Naive B cell (primary cell): Measurements from ENCODE around the gene STK11IP. TPM values are rescaled to one million over a fixed set of nuclear protein-coding genes. Genes with fewer than 3 reads are reported as not detected.

Source experiments
- ATAC-seq, 2 donors: fragments of 150-1000 bp; cut with Tn5 transposase; 2 replicates each; pipeline ENCODE4 v1.10.0; 2021; ENCODE audit warnings: low read depth in 2 of 2, mild to moderate bottlenecking in 2 of 2, moderate library complexity in 2 of 2
- DNase-seq: peaks from one replicate; pipeline ENCODE4 v3.0.0; 2022
- H3K27ac Mint-ChIP-seq, 6 donors: one replicate each; pipeline ENCODE4 v1.8.0; 2020 to 2022; ENCODE audit warnings: mild to moderate bottlenecking in 6 of 6, mixed read lengths in 6 of 6, moderate library complexity in 5 of 6, inconsistent platforms in 2 of 6
- H3K27me3 Mint-ChIP-seq, 3 donors: one replicate each; pipeline ENCODE4 v1.8.0; 2021 to 2022; ENCODE audit warnings: mixed read lengths in 3 of 3, mild to moderate bottlenecking in 1 of 3
- H3K36me3 Mint-ChIP-seq, 2 donors: one replicate each; pipeline ENCODE4 v1.8.0; 2020 to 2022; ENCODE audit warnings: mixed read lengths in 2 of 2, inconsistent platforms in 1 of 2, mild to moderate bottlenecking in 1 of 2
- H3K4me1 Mint-ChIP-seq, 3 donors: one replicate each; pipeline ENCODE4 v1.8.0; 2020 to 2022; ENCODE audit warnings: mixed read lengths in 3 of 3, inconsistent platforms in 1 of 3, mild to moderate bottlenecking in 1 of 3, moderate library complexity in 1 of 3
- H3K4me3 Mint-ChIP-seq, 8 donors: one replicate each; pipeline ENCODE4 v1.8.0; 2020 to 2022; ENCODE audit warnings: mild to moderate bottlenecking in 8 of 8, mixed read lengths in 8 of 8, moderate library complexity in 8 of 8, inconsistent platforms in 2 of 8
- H3K9me3 Mint-ChIP-seq, 7 donors: one replicate each; pipeline ENCODE4 v1.8.0; 2020 to 2022; ENCODE audit warnings: mixed read lengths in 7 of 7, mild to moderate bottlenecking in 5 of 7, inconsistent platforms in 2 of 7, moderate library complexity in 1 of 7
- polyA plus RNA-seq, 6 donors: library from polyadenylated mRNA; unstranded; fragments of 300-500 nt; fragmentation: Illumina TruSeq; gene quantifications; one replicate each; pipeline ENCODE4 v1.2.3, GENCODE V29; 2021; ENCODE audit warnings: low read depth in 6 of 6

The STK11IP gene
- polyA plus RNA-seq, 6 donors from 2014 or later = 11.5 to 16.0 (median 13.5) TPM

- DNase-seq (no peak), ATAC-seq (no peak)
- Mint-ChIP-seq H3K36me3 (no peaks in the 10 kb centered on the region), H3K27ac (no peak overlapping the region), H3K27me3 (peaks cover 29 to 74% (median 73%) of the 10 kb centered on the region in 3 donors), H3K9me3 (peaks cover 0 to 2% (median 0%) of the 10 kb centered on the region in 7 donors), H3K4me1 (peaks cover 5 to 7% (median 7%) of the 10 kb centered on the region in 3 donors), H3K4me3 (no peak overlapping the region)
Measured at GRCh38 chr2:219567791-219568361, 29.8 kb upstream of the STK11IP start.

GRCh38 chr2:219569041-219569440 lies 28.6 kb upstream of the STK11IP start:
- Mint-ChIP-seq H3K4me1 (peaks cover 5 to 7% (median 7%) of the 10 kb centered on the region in 3 donors), H3K4me3 (peak overlapping the region in 2 of 8 donors; percentile 30 to 66), H3K9me3 (peaks cover 0 to 2% (median 0%) of the 10 kb centered on the region in 7 donors), H3K27me3 (peaks cover 32 to 72% (median 70%) of the 10 kb centered on the region in 3 donors), H3K36me3 (no peaks in the 10 kb centered on the region), H3K27ac (no peak overlapping the region)
- DNase-seq = no peak
- ATAC-seq = no peak

- Mint-ChIP-seq H3K36me3 (no peaks in the 10 kb centered on the region), H3K9me3 (peaks cover 0 to 2% (median 0%) of the 10 kb centered on the region in 7 donors)
Measured at GRCh38 chr2:219569635-219570034, 28.0 kb upstream of the STK11IP start.

DNA sequence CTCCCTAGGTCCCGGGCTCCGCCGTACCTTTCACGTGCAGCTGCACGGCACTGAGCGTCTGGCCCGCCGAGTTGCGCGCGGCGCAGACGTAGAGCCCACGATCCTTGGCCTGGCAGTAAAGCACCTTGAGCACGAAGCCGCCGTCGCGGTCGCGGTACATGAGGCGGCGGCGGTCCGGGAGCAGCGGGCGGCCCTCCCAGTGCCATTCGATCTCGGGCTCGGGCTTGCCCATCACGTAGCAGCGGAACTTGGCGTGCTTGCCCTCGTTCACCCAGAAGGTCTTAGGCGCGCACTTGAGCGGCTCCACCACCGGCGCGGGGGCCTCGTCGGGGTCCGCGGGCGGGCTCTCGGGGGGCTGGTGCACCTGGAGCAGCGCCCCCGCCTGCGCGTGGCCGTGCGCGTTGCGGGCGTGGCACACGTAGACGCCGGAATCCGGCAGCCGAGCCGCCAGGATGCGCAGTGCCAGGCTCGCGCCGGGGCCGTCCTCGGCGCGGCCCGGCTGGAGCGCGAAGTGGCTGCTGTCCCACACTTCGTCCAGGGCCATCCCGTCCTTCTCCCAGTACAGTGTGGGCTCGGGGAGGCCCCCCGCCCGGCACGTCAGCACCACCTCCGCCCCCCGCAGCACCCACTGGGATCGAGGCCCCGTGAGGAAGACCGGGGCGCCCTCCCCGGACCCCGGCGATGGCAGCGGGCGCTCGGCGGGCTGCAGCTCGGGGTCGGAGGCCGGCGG lies 27.3 kb upstream of the STK11IP start:
- H3K27me3 Mint-ChIP-seq = peaks cover 29 to 76% (median 70%) of the 10 kb centered on the region in 3 donors
- H3K4me3 Mint-ChIP-seq = peak overlapping the region in 6 of 8 donors; percentile 44 to 82 (median 65)
- H3K27ac Mint-ChIP-seq = no peak overlapping the region
- DNase-seq (no peak), ATAC-seq (peak in 1 of 2 donors; percentile 25)
- peaks cover 5 to 7% (median 7%) of the 10 kb centered on the region in 3 donors for H3K4me1 Mint-ChIP-seq
- H3K9me3 Mint-ChIP-seq = peaks cover 0 to 2% (median 0%) of the 10 kb centered on the region in 7 donors
- no peaks in the 10 kb centered on the region for H3K36me3 Mint-ChIP-seq

More at GRCh38 chr2:219569635-219570034, 28.0 kb upstream of the STK11IP start:
- Mint-ChIP-seq H3K27ac (peak overlapping the region in 1 of 6 donors; percentile 50), H3K27me3 (peaks cover 27 to 69% (median 65%) of the 10 kb centered on the region in 3 donors), H3K4me3 (peak overlapping the region in 5 of 8 donors; percentile 35 to 66 (median 64)), H3K4me1 (peaks cover 5 to 7% (median 7%) of the 10 kb centered on the region in 3 donors)
- DNase-seq (no peak), ATAC-seq (no peak)

DNA sequence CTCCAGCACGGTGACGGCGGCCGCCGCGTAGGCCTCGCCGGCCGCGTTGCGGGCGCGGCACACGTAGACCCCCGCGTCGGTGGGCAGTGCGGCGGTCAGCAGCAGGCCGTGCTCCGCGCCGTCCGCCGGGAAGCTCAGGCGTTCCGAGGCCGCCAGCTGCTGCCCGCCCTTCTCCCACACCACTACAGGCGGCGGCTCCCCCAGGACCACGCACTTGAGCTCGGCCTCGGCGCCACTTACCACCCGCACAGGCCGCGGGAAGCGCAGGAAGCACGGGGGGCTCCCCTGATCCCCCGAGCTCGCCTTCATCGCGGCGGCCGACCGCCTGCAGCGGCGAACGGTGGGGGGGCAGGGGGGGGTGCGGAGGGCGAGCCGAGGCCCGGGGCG lies 26.7 kb upstream of the STK11IP start:
- no peak for DNase-seq
- peaks cover 32 to 78% (median 74%) of the 10 kb centered on the region in 3 donors for H3K27me3 Mint-ChIP-seq
- peak; percentile 10 to 20 for ATAC-seq
- peaks cover 0 to 2% (median 0%) of the 10 kb centered on the region in 7 donors for H3K9me3 Mint-ChIP-seq
- peak overlapping the region in 1 of 8 donors; percentile 50 for H3K4me3 Mint-ChIP-seq
- peaks cover 5 to 7% (median 7%) of the 10 kb centered on the region in 3 donors for H3K4me1 Mint-ChIP-seq
- no peaks in the 10 kb centered on the region for H3K36me3 Mint-ChIP-seq
- no peak overlapping the region for H3K27ac Mint-ChIP-seq

GRCh38 chr2:219571311-219572236 lies 26.1 kb upstream of the STK11IP start, which contains the start of gene OBSL1:
TSS of gene OBSL1 (minus strand) at chr2:219571539. CDS start at chr2:219571232, 307 bp downstream.
- ATAC-seq = peak; percentile 14 to 36
- Mint-ChIP-seq H3K27me3 (peaks cover 37 to 78% (median 74%) of the 10 kb centered on the region in 3 donors), H3K27ac (no peak within 1 kb of the TSS), H3K36me3 (no peaks in the 10 kb centered on the region), H3K4me1 (peaks cover 5 to 7% (median 7%) of the 10 kb centered on the region in 3 donors), H3K9me3 (peaks cover 0 to 2% (median 0%) of the 10 kb centered on the region in 7 donors), H3K4me3 (peak within 1 kb of the TSS in 6 of 8 donors; percentile 19 to 69 (median 42))
- no peak for DNase-seq

DNA sequence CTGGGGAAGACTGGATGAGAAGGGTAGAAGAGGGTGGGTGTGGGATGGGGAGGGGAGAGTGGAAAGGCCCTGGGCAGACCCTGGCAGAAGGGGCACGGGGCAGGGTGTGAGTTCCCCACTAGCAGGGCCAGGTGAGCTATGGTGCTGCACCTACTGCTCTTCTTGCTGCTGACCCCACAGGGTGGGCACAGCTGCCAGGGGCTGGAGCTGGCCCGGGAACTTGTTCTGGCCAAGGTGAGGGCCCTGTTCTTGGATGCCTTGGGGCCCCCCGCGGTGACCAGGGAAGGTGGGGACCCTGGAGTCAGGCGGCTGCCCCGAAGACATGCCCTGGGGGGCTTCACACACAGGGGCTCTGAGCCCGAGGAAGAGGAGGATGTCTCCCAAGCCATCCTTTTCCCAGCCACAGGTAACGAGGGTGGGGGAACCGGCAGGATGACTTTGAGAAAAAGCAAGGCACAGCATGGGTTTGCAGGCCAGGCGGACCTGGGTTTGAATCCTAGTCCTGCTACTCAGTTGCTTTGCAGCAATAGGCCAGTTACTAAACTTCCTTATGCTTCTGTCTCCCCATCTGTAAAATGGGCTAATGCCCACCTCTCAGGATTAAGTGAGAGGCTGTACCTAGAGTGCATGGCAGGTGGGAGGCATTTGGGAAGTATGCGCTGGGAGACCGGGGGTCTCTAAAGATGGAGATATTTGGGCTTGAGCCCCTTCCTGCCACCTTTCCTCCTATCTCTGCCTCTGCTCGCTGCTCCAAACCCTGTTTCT lies 25.2 kb upstream of the STK11IP start, which contains the start of gene INHA:
INHA (plus strand) TSS at position 74 of the 765 bp plus-strand sequence; CDS start at position 139, 65 bp downstream.
- H3K4me1 Mint-ChIP-seq = peaks cover 5 to 7% (median 7%) of the 10 kb centered on the region in 3 donors
- H3K27ac Mint-ChIP-seq = no peak within 1 kb of the TSS

DNA sequence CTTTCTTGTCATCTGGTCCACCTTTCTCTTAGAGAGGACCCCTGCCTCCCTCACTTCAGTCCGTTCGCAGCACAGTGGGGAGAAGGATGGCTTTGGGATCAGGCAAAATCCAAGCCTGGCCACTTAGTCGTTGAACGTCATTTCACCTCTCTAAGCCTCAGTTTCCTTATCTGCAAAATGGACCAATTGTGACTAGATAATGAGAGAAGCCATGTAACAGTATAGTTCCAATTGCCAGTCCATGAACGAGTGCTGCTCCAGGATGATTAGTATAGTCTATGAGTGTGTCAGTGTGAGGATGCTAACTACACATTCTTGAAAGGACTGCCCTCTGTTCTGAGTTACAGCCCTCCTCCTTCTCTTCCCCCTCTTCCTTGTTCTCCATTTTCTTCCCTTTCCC lies 24.5 kb upstream of the STK11IP start:
- H3K4me1 Mint-ChIP-seq = peaks cover 5 to 7% (median 7%) of the 10 kb centered on the region in 3 donors

More for the DNA sequence above, 25.2 kb upstream of the STK11IP start, which contains the start of gene INHA:
- peaks cover 40 to 81% (median 74%) of the 10 kb centered on the region in 3 donors for H3K27me3 Mint-ChIP-seq
- H3K9me3 Mint-ChIP-seq = no peaks in the 10 kb centered on the region
- H3K4me3 Mint-ChIP-seq = peak within 1 kb of the TSS in 7 of 8 donors; percentile 19 to 73 (median 42)
- no peak for ATAC-seq
- no peaks in the 10 kb centered on the region for H3K36me3 Mint-ChIP-seq
- DNase-seq = no peak

DNA sequence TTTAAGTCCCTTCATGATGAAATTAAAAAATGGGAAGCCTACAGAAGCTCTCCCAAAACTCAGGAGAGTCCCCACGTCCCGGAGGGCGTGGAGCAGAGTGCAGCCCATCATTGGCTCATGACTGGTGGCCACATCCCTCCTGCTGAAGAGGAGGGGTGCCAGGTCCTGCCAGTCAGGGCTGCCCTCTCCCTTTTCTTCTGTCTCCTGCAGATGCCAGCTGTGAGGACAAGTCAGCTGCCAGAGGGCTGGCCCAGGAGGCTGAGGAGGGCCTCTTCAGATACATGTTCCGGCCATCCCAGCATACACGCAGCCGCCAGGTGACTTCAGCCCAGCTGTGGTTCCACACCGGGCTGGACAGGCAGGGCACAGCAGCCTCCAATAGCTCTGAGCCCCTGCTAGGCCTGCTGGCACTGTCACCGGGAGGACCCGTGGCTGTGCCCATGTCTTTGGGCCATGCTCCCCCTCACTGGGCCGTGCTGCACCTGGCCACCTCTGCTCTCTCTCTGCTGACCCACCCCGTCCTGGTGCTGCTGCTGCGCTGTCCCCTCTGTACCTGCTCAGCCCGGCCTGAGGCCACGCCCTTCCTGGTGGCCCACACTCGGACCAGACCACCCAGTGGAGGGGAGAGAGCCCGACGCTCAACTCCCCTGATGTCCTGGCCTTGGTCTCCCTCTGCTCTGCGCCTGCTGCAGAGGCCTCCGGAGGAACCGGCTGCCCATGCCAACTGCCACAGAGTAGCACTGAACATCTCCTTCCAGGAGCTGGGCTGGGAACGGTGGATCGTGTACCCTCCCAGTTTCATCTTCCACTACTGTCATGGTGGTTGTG lies 23.0 kb upstream of the STK11IP start:
- Mint-ChIP-seq H3K27me3 (peaks cover 48 to 74% (median 69%) of the 10 kb centered on the region in 3 donors), H3K36me3 (no peaks in the 10 kb centered on the region), H3K27ac (no peak overlapping the region), H3K9me3 (no peaks in the 10 kb centered on the region), H3K4me1 (peaks cover 5 to 7% (median 6%) of the 10 kb centered on the region in 3 donors), H3K4me3 (no peak overlapping the region)
- DNase-seq = no peak
- no peak for ATAC-seq

More for the DNA sequence above, 24.5 kb upstream of the STK11IP start:
- peak overlapping the region in 3 of 8 donors; percentile 26 to 73 (median 32) for H3K4me3 Mint-ChIP-seq
- peak overlapping the region in 1 of 6 donors; percentile 47 for H3K27ac Mint-ChIP-seq
- no peaks in the 10 kb centered on the region for H3K36me3 Mint-ChIP-seq
- no peak for DNase-seq
- ATAC-seq = no peak
- no peaks in the 10 kb centered on the region for H3K9me3 Mint-ChIP-seq
- H3K27me3 Mint-ChIP-seq = peaks cover 44 to 75% (median 70%) of the 10 kb centered on the region in 3 donors

DNA sequence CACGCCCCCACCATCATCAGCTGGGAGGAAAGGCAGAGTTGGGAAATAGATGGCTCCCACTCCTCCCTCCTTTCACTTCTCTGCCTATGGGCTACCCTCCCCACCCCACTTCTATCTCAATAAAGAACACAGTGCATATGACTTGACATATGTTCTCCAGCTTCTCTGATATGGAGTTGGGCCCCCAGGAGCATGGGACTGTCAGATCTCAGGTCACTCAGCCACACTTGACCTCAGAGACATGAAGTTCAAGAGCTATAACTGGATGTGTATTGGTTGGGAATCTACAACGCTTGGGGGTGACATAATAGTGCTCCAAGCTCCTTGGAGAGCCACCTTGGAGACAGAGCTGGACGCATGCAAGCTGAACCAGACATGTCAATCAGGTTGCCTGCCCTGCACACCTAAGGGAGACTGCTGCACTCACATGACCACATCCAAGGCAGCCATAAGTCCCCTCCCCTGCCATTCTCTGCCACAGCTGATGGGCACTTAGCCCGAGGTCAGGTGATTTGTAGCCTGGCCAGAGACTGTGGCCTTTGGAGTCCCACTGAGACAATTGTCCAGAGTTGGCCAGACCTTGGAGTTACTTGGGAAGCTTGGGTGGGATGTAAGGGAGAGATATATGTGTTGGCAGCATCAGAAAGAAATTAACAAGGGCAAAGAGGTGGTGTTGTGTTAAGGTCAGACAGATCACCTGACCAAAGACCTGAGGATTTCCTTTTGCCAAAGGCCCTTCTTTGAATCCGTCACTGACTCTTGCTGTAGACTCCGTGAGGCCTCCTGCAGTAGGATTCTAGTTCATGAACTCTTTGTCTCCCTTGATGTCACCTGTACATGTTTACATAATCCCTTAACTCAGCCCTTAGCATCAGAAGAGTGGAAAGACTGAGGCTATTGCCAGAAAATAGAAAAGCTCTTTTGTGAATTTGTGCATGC lies 21.8 kb upstream of the STK11IP start:
- H3K9me3 Mint-ChIP-seq = no peaks in the 10 kb centered on the region
- no peak overlapping the region for H3K27ac Mint-ChIP-seq
- peaks cover 3 to 7% (median 5%) of the 10 kb centered on the region in 3 donors for H3K4me1 Mint-ChIP-seq
- no peak for DNase-seq
- peak overlapping the region in 1 of 8 donors; percentile 60 for H3K4me3 Mint-ChIP-seq
- H3K36me3 Mint-ChIP-seq = no peaks in the 10 kb centered on the region
- no peak for ATAC-seq
- H3K27me3 Mint-ChIP-seq = peaks cover 45 to 72% (median 66%) of the 10 kb centered on the region in 3 donors
